Stomach (tissue), 4 donors: Measurements from ENCODE around the gene CCDC127.

Experiments used
- POLR2A ChIP-seq, 4 donors: fragments of 450-650 bp; IDR thresholded peaks; one replicate each; pipeline ENCODE4 v1.6.1; 2016; ENCODE audit warnings: antibody characterized with exemption in 4 of 4, control low read depth in 2 of 4, mild to moderate bottlenecking in 1 of 4, moderate library complexity in 1 of 4
- POLR2AphosphoS5 ChIP-seq, 3 donors: sonication (generic); formaldehyde crosslinking; IDR thresholded peaks; one replicate each; pipeline ENCODE4 v1.6.1; 2016; ENCODE audit warnings: antibody characterized with exemption in 3 of 3

DNA sequence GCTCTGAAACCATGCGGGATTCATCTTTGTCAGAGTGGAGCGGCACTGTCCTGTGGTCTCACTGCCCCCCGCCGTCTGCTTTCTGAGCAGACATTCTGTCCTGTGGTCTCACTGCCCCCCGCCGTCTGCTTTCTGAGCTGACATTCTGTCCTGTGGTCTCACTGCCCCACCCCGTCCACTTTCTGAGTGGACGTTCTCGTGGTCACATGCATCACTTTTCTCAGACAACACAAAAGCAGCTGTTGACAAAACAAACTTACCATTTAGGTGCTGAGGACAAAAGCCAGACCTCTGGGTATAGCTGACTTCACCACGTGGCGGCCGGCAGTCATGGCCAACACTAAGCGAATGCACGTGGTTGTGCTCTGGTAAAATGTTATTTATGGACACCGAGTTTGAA is 23.9 kb downstream of the CCDC127 start:
- TF ChIP-seq POLR2AphosphoS5 (IDR thresholded peaks at IDR 0.05): no peak
- TF ChIP-seq POLR2A (IDR thresholded peaks at IDR 0.05): no peak
